Measurements from ENCODE around the gene IL18. TPM values are rescaled to one million over a fixed set of nuclear protein-coding genes. Genes with fewer than 3 reads are reported as not detected.

IL18 gene
- total and polyA plus RNA-seq, 4 donors: 3.0 to 5.2 (median 3.5) TPM

DNA sequence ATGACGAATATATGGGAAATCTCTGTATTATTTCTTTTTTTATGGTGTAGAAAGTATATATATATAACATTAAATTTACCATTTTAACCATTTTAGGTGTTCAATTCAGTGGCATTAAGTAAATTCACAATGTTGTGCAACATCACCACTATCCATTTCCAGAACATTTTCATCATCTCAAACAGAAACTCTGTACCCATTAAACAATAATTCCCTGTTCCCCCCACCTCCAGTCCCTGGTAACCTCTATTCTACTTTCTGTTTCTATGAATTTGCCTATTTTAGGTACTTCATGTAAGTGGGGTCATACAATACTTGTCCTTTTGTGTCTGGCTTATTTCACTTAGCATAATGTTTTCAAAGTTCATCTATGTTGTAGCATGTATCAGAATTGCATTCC, 47.0 kb upstream of the IL18 start:
- Histone ChIP-seq H3K9ac (ENCODE audit: low read depth in 1 of 2, low read length in 2 of 2) (no peak overlapping the region), H3K27me3 (ENCODE audit: control insufficient read depth in 4 of 4, insufficient read depth in 4 of 4, low read length in 3 of 4) (no peaks in the 10 kb centered on the region), H3K36me3 (ENCODE audit: control insufficient read depth in 4 of 4, insufficient read depth in 3 of 4, low read depth in 1 of 4, low read length in 3 of 4) (no peaks in the 10 kb centered on the region), H3K27ac (ENCODE audit: low read depth in 1 of 2, low read length in 2 of 2) (peak overlapping the region; percentile 69 to 80), H3K4me3 (ENCODE audit: low read depth in 1 of 3, low read length in 3 of 3) (no peak overlapping the region), H3K9me3 (ENCODE audit: control insufficient read depth in 4 of 4, low read length in 3 of 4) (no peaks in the 10 kb centered on the region), H3K4me1 (ENCODE audit: control insufficient read depth in 4 of 4, insufficient read depth in 4 of 4, low read length in 3 of 4) (peaks cover 6 to 48% (median 28%) of the 10 kb centered on the region in 4 donors)
- no peak for DNase-seq (ENCODE audit: low spot score)
- TF ChIP-seq REST (IDR thresholded peaks at IDR 0.05) (peak; percentile 34), HNF4G (IDR thresholded peaks at IDR 0.05) (peak; percentile 31), RAD21 (IDR thresholded peaks at IDR 0.05) (no peak), MAX (IDR thresholded peaks at IDR 0.05) (peak; percentile 23), JUND (IDR thresholded peaks at IDR 0.05) (peak in 1 of 2 donors; percentile 57), ZBTB33 (IDR thresholded peaks at IDR 0.05) (peak; percentile 36), NR2F2 (IDR thresholded peaks at IDR 0.05) (no peak), GABPA (IDR thresholded peaks at IDR 0.05 in 1 of 2, conservative IDR thresholded peaks at IDR 0.05 in 1 of 2) (peak in 1 of 2 donors; percentile 17), TAF1 (conservative IDR thresholded peaks at IDR 0.05) (no peak), SP1 (IDR thresholded peaks at IDR 0.05) (peak; percentile 64), ATF3 (IDR thresholded peaks at IDR 0.05) (peak; percentile 80), RXRA (IDR thresholded peaks at IDR 0.05) (peak; percentile 62 to 83), FOXA2 (IDR thresholded peaks at IDR 0.05) (peak; percentile 38), CTCF (IDR thresholded peaks at IDR 0.05; ENCODE audit: low read depth, low read length, missing input control) (no peak), FOXA1 (IDR thresholded peaks at IDR 0.05) (peak; percentile 34), EGR1 (IDR thresholded peaks at IDR 0.05; ENCODE audit: low read depth in 2 of 2) (no peak), HNF4A (conservative IDR thresholded peaks at IDR 0.05) (peak; percentile 66 to 77), YY1 (IDR thresholded peaks at IDR 0.05) (peak; percentile 67)
- 68% methylated on average over 1 of the region's 1 CpG for WGBS

Measured in liver (tissue), 9 donors.